Esophagus squamous epithelium (tissue), 4 donors: Measurements from ENCODE around the gene LRRK2.
A peak's percentile ranks its signal among the peaks of the same experiment; 100 is the strongest.

ENCODE experiments used
- POLR2A ChIP-seq, 4 donors: fragments of 450-650 bp; IDR thresholded peaks; one replicate each; pipeline ENCODE4 v1.6.1; 2017; ENCODE audit warnings: antibody characterized with exemption in 4 of 4, mild to moderate bottlenecking in 4 of 4, moderate library complexity in 3 of 4
- TF ChIP-seq, protein P1 (sequence below), 6 experiments: fragments of 450-650 bp in 4 of 6; fragments of 200-600 bp in 2 of 6; sonication (generic) in 2 of 6; IDR thresholded peaks; one replicate each; pipeline ENCODE4 v1.5.1; 2016 to 2019; ENCODE audit warnings: antibody characterized with exemption in 6 of 6, mild to moderate bottlenecking in 4 of 6, moderate library complexity in 4 of 6

DNA sequence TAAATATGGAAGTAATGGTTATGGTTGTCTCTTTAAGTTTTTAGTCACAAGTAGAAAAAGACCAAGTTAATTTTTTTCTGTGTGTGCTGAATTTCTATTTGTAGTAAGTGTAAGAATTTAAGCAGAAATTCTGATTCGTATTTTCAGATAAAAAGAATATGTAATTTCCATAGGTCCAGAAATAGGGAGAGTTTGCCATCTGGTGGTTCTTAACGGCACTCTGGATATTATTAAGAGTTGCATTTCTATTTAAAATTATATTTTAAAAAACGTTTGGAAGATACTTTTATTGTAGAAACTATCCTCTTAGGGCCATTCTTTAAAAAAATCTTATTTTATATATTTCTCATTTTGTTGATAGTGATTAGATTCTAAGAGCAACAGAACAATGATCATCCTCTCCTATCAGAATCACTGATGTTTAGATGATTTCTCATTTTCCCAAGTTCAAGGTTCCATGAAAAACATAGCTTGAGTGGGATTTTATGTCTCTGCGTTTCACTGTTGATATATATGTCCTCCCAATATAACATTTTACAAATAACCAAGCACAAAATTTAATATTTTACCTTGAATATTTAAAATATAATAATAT is 88.3 kb downstream of the LRRK2 start:
- TF ChIP-seq, protein P1, sequence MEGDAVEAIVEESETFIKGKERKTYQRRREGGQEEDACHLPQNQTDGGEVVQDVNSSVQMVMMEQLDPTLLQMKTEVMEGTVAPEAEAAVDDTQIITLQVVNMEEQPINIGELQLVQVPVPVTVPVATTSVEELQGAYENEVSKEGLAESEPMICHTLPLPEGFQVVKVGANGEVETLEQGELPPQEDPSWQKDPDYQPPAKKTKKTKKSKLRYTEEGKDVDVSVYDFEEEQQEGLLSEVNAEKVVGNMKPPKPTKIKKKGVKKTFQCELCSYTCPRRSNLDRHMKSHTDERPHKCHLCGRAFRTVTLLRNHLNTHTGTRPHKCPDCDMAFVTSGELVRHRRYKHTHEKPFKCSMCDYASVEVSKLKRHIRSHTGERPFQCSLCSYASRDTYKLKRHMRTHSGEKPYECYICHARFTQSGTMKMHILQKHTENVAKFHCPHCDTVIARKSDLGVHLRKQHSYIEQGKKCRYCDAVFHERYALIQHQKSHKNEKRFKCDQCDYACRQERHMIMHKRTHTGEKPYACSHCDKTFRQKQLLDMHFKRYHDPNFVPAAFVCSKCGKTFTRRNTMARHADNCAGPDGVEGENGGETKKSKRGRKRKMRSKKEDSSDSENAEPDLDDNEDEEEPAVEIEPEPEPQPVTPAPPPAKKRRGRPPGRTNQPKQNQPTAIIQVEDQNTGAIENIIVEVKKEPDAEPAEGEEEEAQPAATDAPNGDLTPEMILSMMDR (IDR thresholded peaks at IDR 0.05), result peak; percentile 12 to 70 (median 53)
- no peak for TF ChIP-seq POLR2A (IDR thresholded peaks at IDR 0.05)
